CD4-positive, alpha-beta T cell (primary cell): Measurements from ENCODE around the gene MADCAM1. TPM values are rescaled to one million over a fixed set of nuclear protein-coding genes. Genes with fewer than 3 reads are reported as not detected.

Experiments used
- ATAC-seq: fragments of 200-7000 bp; cut with Tn5 transposase; one replicate; pipeline ENCODE4 v1.10.0; 2022; ENCODE audit warnings: mild to moderate bottlenecking; ENCODE audit not compliant: poor library complexity
- CTCF ChIA-PET: fragments of 350-600 bp; sonication (Branson Sonifier 250); formaldehyde crosslinking; loops from one replicate; lab custom pipeline; 2021; ENCODE audit warnings: antibody characterized with exemption, inconsistent platforms; lab: Charles Lee
- POLR2A ChIA-PET: fragments of 350-600 bp; sonication (Branson Sonifier 250); formaldehyde crosslinking; loops from one replicate; lab custom pipeline; 2021; ENCODE audit warnings: antibody characterized with exemption, inconsistent platforms; lab: Charles Lee
- DNase-seq, 14 experiments: peaks; one replicate each; pipeline ENCODE4 v3.0.0-alpha.2; 2013 to 2020; ENCODE audit warnings: mixed read lengths in 2 of 14
- H3K27ac ChIP-seq, 2 donors: one replicate each; pipeline versions ENCODE4 v1.5.1 to v1.7.0; 2013; ENCODE audit warnings: low read length in 2 of 2, low read depth in 1 of 2, mild to moderate bottlenecking in 1 of 2
- H3K27me3 ChIP-seq, 2 experiments: 1 replicate in 1 of 2; 2 replicates in 1 of 2; pipeline versions ENCODE4 v1.6.1 to v1.7.0; 2013; ENCODE audit warnings: low read length in 2 of 2, control low read depth in 1 of 2, mild to moderate bottlenecking in 1 of 2, moderate library complexity in 1 of 2; ENCODE audit not compliant: insufficient read depth in 2 of 2, control insufficient read depth in 1 of 2
- H3K36me3 ChIP-seq: one replicate; pipeline ENCODE4 v1.6.1; 2013; ENCODE audit warnings: low read length, control low read depth; ENCODE audit not compliant: insufficient read depth
- H3K4me1 ChIP-seq: one replicate; pipeline ENCODE4 v1.6.1; 2013; ENCODE audit warnings: low read length, control low read depth; ENCODE audit not compliant: insufficient read depth
- H3K4me3 ChIP-seq: one replicate; pipeline ENCODE4 v1.5.1; 2013; ENCODE audit warnings: mild to moderate bottlenecking, low read length, moderate library complexity
- H3K9me3 ChIP-seq, 2 experiments: 1 replicate in 1 of 2; 2 replicates in 1 of 2; pipeline versions ENCODE4 v1.6.1 to v1.7.0; 2013; ENCODE audit warnings: low read length in 2 of 2, mild to moderate bottlenecking in 2 of 2, control low read depth in 1 of 2, moderate library complexity in 1 of 2; ENCODE audit not compliant: control insufficient read depth in 1 of 2, insufficient read depth in 1 of 2
- H3K27ac Mint-ChIP-seq: one replicate; pipeline ENCODE4 v1.8.0; 2020; ENCODE audit warnings: mixed read lengths
- H3K27me3 Mint-ChIP-seq: one replicate; pipeline ENCODE4 v1.8.0; 2021; ENCODE audit warnings: mixed read lengths
- H3K36me3 Mint-ChIP-seq: one replicate; pipeline ENCODE4 v1.8.0; 2021; ENCODE audit warnings: low read depth, mixed read lengths
- H3K4me1 Mint-ChIP-seq: one replicate; pipeline ENCODE4 v1.8.0; 2021; ENCODE audit warnings: low read depth, mixed read lengths
- H3K4me3 Mint-ChIP-seq: one replicate; pipeline ENCODE4 v1.8.0; 2020; ENCODE audit warnings: mild to moderate bottlenecking, mixed read lengths
- H3K9me3 Mint-ChIP-seq: one replicate; pipeline ENCODE4 v1.8.0; 2020; ENCODE audit warnings: mixed read lengths
- CTCF ChIP-seq: fragments of 200-600 bp; IDR thresholded peaks from one replicate; pipeline ENCODE4 v1.8.0; 2022; ENCODE audit warnings: antibody characterized with exemption, mild to moderate bottlenecking
- intact Hi-C, 2 experiments: fragments of 100-400 bp; cut with DNase I in 1 of 2; cut with micrococcal nuclease in 1 of 2; formaldehyde crosslinking; loops; one replicate each; pipeline versions ENCODE4 v1.15.1 to v1.9.0; 2023 to 2025; cut with DNase I, micrococcal nuclease
- total RNA-seq, 174 experiments: library from RNA in 2 of 174; stranded (reverse) in 2 of 174; gene quantifications; one replicate each; pipeline ENCODE4 v1.2.3 and lab custom pipeline; 2021 to 2026

Gene MADCAM1
- total RNA-seq, 2 experiments from 2014 or later: 0.20 to 0.91 TPM

- no peak for TF ChIP-seq CTCF
- no peak for DNase-seq
- Histone ChIP-seq H3K27me3 (peaks cover 0 to 5% of the 10 kb centered on the region in 2 experiments), H3K4me1 (peaks cover 11% of the 10 kb centered on the region), H3K4me3 (no peak overlapping the region), H3K27ac (no peak overlapping the region), H3K9me3 (peaks cover 0 to 5% of the 10 kb centered on the region in 2 experiments), H3K36me3 (no peaks in the 10 kb centered on the region)
- ChIA-PET POLR2A (no interaction called here), CTCF (interaction anchor here (2.2 kb wide), 1 partner anchor 14 kb away, joined by 6 read pairs; no protein-coding TSS in a partner anchor)
- peak; percentile 34 for ATAC-seq
- H3K27ac Mint-ChIP-seq: no peak overlapping the region
- H3K36me3 Mint-ChIP-seq: no peaks in the 10 kb centered on the region
- peaks cover 4% of the 10 kb centered on the region for H3K4me1 Mint-ChIP-seq
- no peaks in the 10 kb centered on the region for H3K27me3 Mint-ChIP-seq
- H3K4me3 Mint-ChIP-seq: no peak overlapping the region
- no peaks in the 10 kb centered on the region for H3K9me3 Mint-ChIP-seq
- intact Hi-C loops: no loop called here
These were observed 27.9 kb downstream of the MADCAM1 start for GRCh38 chr19:524062-524674.

GRCh38 chr19:525029-525428, 28.7 kb downstream of the MADCAM1 start:
- ChIA-PET POLR2A (no interaction called here), CTCF (interaction anchor here (2.2 kb wide), 1 partner anchor 14 kb away, joined by 6 read pairs; no protein-coding TSS in a partner anchor)
- DNase-seq (no peak), ATAC-seq (no peak)
- Mint-ChIP-seq H3K27ac (no peak overlapping the region), H3K4me3 (no peak overlapping the region), H3K4me1 (peaks cover 4% of the 10 kb centered on the region), H3K9me3 (no peaks in the 10 kb centered on the region), H3K27me3 (no peaks in the 10 kb centered on the region), H3K36me3 (no peaks in the 10 kb centered on the region)
- no peak overlapping the region for H3K27ac ChIP-seq
- H3K27me3 ChIP-seq: peaks cover 0 to 5% of the 10 kb centered on the region in 2 experiments
- no peak overlapping the region for H3K4me3 ChIP-seq
- intact Hi-C loops: no loop called here
- TF ChIP-seq CTCF: no peak
- H3K36me3 ChIP-seq: no peaks in the 10 kb centered on the region
- peaks cover 8% of the 10 kb centered on the region for H3K4me1 ChIP-seq
- peaks cover 0 to 5% of the 10 kb centered on the region in 2 experiments for H3K9me3 ChIP-seq

- Histone ChIP-seq H3K36me3 (no peaks in the 10 kb centered on the region), H3K27ac (no peak overlapping the region), H3K4me1 (peaks cover 15% of the 10 kb centered on the region), H3K27me3 (peaks cover 0 to 5% of the 10 kb centered on the region in 2 experiments), H3K9me3 (peaks cover 0 to 5% of the 10 kb centered on the region in 2 experiments), H3K4me3 (no peak overlapping the region)
- Mint-ChIP-seq H3K4me1 (peaks cover 4% of the 10 kb centered on the region), H3K4me3 (no peak overlapping the region), H3K27ac (no peak overlapping the region), H3K27me3 (no peaks in the 10 kb centered on the region), H3K36me3 (no peaks in the 10 kb centered on the region), H3K9me3 (no peaks in the 10 kb centered on the region)
- no peak for DNase-seq
- POLR2A ChIA-PET: no interaction called here
- CTCF ChIA-PET: interaction anchor here (0.8 to 2.2 kb wide), 2 partner anchors 15 kb away, joined by 3 to 6 read pairs; no protein-coding TSS in a partner anchor
- TF ChIP-seq CTCF: no peak
- intact Hi-C loops: no loop called here
- no peak for ATAC-seq
These were observed 29.7 kb downstream of the MADCAM1 start for GRCh38 chr19:525857-526419.
